Endometrium (tissue), 2 donors: ENCODE results near the gene SCN5A.

Experiments
- FAIRE-seq: peaks from 2 replicates; lab custom pipeline; 2012; peaks lifted over from hg19 to GRCh38; lab: Jason Lieb, UNC
- donor health status: control.
- donor health status: control.

The SCN5A gene

GRCh38 chr3:38649500-38650247, at the start of gene SCN5A:
Gene SCN5A, minus strand, starts transcription at chr3:38649687. Its CDS starts 16,380 bp downstream, at chr3:38633307.
- no peak for FAIRE-seq

- FAIRE-seq, result no peak
These were observed 49.3 kb upstream of the SCN5A start for GRCh38 chr3:38698760-38699159.

DNA sequence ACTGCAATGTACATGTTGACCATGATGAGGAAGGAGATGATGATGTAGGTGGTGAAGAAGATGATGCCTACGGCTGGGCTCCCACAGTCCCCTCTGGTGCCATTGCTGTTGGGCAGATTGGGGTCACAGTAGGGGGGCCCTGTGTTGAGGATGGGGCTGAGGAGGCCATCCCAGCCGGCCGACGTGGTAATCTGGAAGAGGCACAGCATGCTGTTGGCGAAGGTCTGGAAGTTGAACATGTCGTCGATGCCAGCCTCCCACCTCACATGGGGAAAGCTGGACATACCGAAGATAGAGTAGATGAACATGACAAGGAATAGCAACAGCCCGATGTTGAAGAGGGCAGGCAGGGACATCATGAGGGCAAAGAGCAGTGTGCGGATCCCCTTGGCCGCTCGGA, 48.6 kb upstream of the SCN5A start:
- no peak for FAIRE-seq

DNA sequence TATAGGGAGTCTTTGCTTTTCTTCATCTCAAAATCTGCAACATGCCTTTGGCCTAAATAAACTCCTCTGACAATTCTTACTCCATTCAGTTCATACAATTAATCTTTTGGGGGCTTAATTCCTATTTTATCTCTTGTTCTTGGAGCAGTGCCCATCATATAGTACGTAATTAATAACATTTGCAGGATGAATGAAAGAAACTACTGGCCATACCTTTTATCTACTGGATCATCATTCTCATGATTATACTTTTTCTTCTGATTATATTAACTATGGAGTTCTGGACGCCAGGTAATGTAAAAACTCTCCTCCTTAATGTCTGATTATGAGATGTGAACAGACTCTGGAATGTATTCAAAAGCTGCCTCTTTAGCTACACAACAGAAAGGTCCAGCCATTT, 46.5 kb upstream of the SCN5A start:
- no peak for FAIRE-seq

DNA sequence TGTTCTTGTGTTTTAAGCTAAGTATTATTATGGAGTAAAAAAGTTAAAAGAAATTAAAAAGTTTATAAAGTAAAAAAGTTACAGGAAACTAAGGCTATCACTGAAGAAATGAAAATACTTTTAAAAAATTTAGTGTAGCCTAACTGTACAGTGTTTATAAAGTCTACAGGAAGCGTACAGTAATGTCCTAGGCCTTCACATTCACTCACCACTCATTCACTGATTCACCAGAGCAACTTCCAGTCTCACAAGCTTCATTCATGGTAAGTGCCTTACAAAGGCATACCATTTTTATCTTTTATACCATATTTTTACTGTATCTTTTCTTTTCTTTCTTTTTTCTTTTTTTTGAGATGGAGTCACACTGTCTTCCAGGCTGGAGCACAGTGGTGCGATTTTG, 40.7 kb upstream of the SCN5A start:
- no peak for FAIRE-seq

DNA sequence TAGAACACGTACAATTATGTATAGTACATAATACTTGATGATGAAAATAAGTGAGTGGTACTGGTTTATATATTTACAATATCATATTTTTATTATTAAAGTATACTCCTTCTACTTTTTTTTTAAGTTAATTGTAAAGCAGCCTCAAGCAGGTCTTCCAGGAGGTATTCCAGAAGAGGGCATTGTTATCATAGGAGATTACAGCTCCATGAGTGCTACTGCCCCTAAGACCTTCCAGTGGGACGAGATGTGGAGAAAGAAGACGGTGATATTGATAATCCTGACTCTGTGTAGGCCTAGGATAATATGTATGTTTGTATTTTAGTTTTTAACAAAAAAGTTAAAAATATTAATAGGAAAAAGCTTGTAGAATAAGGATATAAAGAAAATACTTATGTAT, 40.3 kb upstream of the SCN5A start:
- FAIRE-seq, result no peak

- FAIRE-seq, result no peak
These were observed 39.9 kb upstream of the SCN5A start for GRCh38 chr3:38689346-38689745.

GRCh38 chr3:38687321-38687720, 37.8 kb upstream of the SCN5A start:
- FAIRE-seq, result no peak

DNA sequence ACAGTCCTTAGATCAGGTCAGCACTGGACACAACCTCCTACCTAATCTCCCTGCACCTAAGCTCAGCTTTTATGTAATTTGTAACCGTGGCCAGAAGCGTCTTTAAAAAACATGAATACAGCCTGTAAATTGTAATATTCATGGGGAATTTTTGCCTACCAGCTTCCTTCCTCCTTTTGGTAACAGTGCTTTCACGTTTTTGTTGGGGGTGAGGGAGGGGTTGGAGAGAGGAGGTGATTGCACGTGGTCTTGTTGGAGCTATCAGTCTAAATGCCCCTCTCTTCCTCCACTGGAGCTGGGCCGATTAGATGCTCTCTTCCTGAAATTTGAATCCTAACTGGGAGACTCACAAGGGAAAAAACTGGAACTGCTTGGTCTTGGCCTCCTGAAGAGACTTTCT, 35.1 kb upstream of the SCN5A start:
- no peak for FAIRE-seq

- FAIRE-seq, result no peak
These were observed 20.2 kb upstream of the SCN5A start for GRCh38 chr3:38669668-38670067.

DNA sequence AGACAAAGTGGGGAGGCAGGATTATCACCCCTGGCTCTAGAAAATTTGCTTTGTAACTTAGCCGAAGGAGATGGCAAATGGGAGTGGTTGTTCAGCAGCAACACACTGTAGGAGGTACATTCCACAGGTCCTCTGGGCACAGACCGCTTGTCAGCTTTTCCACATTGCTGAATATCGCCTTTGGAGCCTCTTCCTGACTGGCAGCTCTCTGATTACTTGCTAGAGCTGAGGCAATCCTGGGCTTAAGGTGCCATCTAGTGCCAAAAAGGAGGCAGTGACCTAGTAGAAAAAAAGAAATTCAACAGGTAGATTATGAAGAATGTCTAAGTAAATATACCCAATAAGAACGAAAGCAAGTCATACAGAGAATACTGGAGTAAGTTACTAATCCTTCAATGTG, 13.1 kb upstream of the SCN5A start:
- no peak for FAIRE-seq

DNA sequence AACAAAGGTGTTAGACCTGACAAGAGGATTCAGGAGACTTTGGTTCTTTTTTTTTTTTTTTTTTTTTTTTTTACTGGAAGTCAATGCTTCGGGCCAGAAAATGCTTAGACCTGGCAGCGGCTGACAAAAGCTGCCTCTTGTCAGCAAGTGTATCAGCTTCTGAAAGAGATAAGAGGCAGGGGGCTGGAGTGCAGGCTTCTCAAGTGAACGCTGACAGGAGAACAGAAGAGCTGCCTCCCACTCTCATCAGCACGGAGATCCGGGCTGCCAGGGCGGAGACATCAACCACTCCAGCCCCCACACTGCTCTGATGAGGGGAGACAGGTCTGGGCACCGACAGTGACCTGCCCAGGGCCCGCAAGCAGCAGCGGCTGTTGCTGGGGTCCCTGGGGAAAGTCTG, 9.4 kb upstream of the SCN5A start:
- FAIRE-seq, result no peak

- FAIRE-seq, result no peak
These were observed 7.9 kb upstream of the SCN5A start for GRCh38 chr3:38657369-38657768.

DNA sequence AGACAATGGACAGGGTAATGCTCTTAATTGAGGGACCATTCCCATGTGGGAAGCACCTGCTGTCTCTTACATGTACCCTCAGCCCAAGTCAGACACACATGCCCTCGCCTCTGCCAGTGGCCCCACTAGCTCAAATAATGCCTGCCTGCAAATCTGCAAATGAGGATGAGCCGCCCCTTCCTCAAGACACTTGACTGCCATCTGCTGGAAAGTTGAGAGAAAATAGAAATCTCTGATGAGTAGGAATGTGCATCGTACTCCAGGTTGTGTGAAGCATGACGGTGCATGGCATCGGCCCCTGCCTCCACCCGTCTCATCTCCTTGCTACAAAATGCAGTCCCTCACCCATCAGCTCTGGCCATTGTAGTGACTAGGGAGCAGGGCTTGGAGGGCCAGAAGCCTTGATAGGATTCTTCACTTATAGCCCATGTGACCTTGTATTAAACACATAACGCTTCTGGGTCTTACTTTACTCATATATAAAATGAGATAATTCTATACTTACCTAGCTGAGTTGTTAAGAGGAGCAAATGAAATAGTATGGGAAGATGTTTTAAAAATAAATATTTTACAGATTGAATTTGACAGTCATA, 6.3 kb upstream of the SCN5A start:
- FAIRE-seq, result no peak

GRCh38 chr3:38653685-38654537, 4.4 kb upstream of the SCN5A start:
- FAIRE-seq, result no peak

GRCh38 chr3:38652934-38653333, 3.4 kb upstream of the SCN5A start:
- no peak for FAIRE-seq

DNA sequence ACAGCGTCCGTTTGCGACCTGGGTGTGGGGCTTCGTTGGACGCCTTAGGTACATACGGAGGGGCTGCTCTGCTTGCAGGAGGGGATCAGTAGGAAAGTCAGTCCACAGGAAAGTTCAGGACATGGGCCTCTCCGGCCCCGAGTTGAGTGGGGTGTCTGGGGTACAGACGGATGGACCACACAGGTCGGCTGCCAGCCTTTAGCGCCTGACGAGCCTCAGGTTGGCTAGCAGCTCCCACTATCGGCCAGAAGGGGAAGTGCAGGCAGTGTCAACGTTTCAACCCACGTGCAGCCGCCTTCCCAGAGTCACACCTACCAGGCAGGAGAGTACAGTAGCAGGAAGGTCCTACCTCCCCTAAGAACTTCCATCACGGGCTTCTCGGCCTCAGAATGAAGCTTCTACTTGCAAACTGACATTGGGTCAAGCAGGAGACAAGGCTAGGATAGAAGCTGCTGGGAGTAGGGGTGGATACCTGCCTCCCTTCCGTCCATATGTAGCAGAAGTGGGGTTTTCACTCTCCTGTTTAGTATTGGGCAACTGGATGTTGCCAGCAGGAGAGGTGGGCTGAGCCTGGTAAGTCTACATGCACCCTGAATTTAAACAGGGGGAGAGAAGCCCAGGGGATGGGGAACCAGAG, 1.8 kb upstream of the SCN5A start:
- FAIRE-seq, result no peak

DNA sequence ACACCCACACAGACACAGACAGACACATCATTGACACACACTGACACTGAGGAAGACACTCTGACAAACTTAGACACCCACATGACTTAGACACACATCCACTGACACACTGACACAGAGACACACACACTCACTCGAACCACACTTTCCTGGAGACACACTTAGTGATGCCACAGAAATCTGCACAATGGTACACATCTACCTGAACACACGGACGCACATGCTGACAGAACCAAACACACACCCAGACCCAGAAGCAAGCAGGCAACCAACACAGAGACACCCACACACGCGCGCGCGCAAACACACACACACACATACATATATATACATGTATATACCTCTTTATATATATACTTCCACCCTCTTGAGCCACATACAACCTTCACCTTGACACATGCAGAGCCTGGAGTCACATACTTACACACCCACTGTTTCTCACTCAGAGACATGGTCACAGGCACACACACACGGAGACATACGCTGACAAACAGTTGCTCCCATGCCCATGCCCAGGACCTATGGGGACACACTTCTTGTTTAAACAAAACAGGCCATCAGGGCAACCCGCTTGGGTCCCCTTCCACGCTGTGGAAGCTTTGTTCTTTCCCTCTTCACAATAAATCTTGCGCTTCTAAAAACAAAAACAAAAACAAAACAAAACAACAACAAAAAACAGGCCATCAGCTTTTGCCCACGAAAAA, 913 bp upstream of the SCN5A start:
- FAIRE-seq, result no peak

GRCh38 chr3:38648659-38649499, 608 bp downstream of the SCN5A start:
- no peak for FAIRE-seq

GRCh38 chr3:38648024-38648658, 1.3 kb downstream of the SCN5A start:
- FAIRE-seq, result no peak
